Tibial artery (tissue), 4 donors: Measurements from ENCODE around the gene PLEKHN1.

Experiments
- DNase-seq, 2 donors: peaks; one replicate each; pipeline ENCODE4 v3.0.0-alpha.2; 2019
- H3K27ac ChIP-seq, 2 donors: fragments of 200-600 bp; sonication (generic) in 1 of 2; 1 replicate in 1 of 2; 2 replicates in 1 of 2; pipeline ENCODE4 v1.5.1; 2018 to 2019; ENCODE audit warnings: mild to moderate bottlenecking in 1 of 2
- H3K27me3 ChIP-seq, 2 donors: fragments of 200-600 bp; sonication (generic) in 1 of 2; one replicate each; pipeline versions ENCODE4 v1.5.1 to v1.6.0; 2016 to 2019
- H3K36me3 ChIP-seq, 3 donors: fragments of 200-600 bp; sonication (generic) in 2 of 3; one replicate each; pipeline ENCODE4 v1.5.1; 2016 to 2019; ENCODE audit warnings: mild to moderate bottlenecking in 2 of 3
- H3K4me1 ChIP-seq, 4 donors: fragments of 200-600 bp; sonication (generic) in 2 of 4; 1 replicate in 3 of 4; 2 replicates in 1 of 4; pipeline ENCODE4 v1.5.1; 2016 to 2019
- H3K4me3 ChIP-seq, 2 donors: fragments of 200-600 bp; sonication (generic) in 1 of 2; 1 replicate in 1 of 2; 2 replicates in 1 of 2; pipeline ENCODE4 v1.5.1; 2018 to 2019; ENCODE audit warnings: mild to moderate bottlenecking in 2 of 2
- H3K9me3 ChIP-seq, 3 donors: fragments of 200-600 bp; sonication (generic) in 1 of 3; one replicate each; pipeline ENCODE4 v1.5.1; 2016 to 2019
- intact Hi-C: fragments of 100-400 bp; cut with DNase I; formaldehyde crosslinking; loops from one replicate; pipeline ENCODE4 v1.15.0; 2023; ENCODE audit warnings: low total_unique reads
- TF ChIP-seq, protein P1 (sequence below), 2 experiments: fragments of 200-600 bp in 1 of 2; fragments of 450-650 bp in 1 of 2; IDR thresholded peaks; one replicate each; pipeline ENCODE4 v1.5.1; 2017 to 2019; ENCODE audit warnings: antibody characterized with exemption in 2 of 2, mild to moderate bottlenecking in 1 of 2, moderate library complexity in 1 of 2

Gene PLEKHN1

DNA sequence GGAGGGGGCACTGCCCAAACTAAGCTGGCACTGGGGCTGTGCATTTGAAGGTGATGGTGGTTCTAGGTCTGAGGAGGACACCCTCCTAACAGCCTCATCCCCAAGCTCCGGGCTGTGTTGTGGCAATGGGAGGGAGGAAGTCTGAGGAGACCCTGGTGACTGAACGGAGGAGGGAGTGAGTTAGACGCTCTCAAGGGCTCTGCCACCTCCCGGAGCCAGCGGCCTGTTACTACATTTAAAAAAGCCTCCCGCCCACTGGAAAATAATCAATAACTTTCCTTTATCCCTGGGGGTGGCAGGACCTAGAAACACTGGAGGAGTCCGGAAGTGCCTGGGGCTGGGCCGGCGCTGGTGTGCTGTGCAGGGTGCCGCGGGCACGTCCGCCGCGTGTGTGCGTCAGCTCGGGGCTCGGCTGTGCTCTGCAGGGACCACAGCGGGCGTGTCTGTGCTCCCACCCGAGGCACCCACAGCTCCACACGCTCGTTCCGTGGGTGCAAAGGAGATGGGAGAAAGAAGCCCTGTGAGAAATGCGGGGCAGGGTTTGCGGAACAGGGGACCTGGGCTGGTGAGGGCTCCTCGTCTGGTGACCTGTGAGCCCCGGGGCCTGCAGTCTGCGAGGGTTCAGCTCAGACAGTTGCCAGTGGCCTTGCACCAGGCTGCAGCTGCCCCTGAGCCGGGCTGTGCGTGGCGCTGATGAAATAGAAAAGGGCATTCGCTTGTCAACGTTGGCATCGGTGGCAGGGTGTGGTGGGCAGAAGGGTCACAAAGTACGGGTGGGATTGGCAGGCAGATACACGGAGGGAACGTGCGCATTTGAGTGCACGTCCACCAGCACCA lies 37.2 kb upstream of the PLEKHN1 start:
- TF ChIP-seq, protein P1, sequence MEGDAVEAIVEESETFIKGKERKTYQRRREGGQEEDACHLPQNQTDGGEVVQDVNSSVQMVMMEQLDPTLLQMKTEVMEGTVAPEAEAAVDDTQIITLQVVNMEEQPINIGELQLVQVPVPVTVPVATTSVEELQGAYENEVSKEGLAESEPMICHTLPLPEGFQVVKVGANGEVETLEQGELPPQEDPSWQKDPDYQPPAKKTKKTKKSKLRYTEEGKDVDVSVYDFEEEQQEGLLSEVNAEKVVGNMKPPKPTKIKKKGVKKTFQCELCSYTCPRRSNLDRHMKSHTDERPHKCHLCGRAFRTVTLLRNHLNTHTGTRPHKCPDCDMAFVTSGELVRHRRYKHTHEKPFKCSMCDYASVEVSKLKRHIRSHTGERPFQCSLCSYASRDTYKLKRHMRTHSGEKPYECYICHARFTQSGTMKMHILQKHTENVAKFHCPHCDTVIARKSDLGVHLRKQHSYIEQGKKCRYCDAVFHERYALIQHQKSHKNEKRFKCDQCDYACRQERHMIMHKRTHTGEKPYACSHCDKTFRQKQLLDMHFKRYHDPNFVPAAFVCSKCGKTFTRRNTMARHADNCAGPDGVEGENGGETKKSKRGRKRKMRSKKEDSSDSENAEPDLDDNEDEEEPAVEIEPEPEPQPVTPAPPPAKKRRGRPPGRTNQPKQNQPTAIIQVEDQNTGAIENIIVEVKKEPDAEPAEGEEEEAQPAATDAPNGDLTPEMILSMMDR (IDR thresholded peaks at IDR 0.05) = no peak
- no peak for DNase-seq
- Histone ChIP-seq H3K4me3 (no peak overlapping the region), H3K36me3 (no peaks in the 10 kb centered on the region), H3K27me3 (peaks cover 0 to 48% of the 10 kb centered on the region in 2 donors), H3K27ac (no peak overlapping the region), H3K9me3 (no peaks in the 10 kb centered on the region), H3K4me1 (peaks cover 0 to 22% (median 17%) of the 10 kb centered on the region in 4 donors)
- intact Hi-C loops = no loop called here

DNA sequence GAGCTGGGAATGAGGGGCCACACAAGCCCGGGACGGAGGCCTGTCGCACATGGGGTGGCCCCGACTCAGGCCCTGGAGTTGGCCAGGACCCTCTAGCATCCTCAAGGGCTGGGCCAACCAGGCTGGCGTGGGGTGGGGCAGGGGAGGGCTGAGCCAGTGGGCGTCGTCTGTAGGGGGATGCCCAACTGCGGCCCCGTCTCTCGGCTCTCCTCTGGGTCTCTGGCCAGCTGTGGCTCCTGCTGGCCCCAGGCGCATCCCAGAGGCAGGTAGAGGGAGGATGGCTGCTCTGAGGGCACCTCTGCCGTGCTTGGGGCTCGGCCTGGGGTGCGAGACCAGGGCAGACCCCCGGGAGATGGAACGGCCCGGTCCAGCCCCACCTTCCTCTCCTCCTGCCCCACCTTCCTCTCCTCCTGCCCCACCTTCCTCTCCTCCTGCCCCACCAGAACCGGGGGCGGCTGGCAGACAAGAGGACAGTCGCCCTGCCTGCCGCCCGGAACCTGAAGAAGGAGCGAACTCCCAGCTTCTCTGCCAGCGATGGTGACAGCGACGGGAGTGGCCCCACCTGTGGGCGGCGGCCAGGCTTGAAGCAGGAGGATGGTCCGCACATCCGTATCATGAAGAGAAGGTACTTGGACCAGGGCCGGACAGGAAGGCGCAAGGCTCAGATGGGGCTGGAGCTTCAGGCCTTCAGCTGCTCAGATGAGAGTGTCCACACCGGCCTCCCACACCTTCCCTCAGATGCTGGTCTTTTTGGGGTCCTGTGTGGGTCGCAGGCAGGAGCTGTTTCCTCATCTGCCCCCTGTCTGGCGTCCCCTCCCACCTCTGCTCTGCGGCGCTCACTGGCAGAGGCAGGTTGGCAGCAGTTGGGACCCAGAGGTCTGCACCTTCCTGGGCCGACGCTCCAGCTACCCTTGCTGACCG lies 36.3 kb upstream of the PLEKHN1 start:
- intact Hi-C loops = no loop called here
- Histone ChIP-seq H3K4me1 (peaks cover 0 to 13% (median 10%) of the 10 kb centered on the region in 4 donors), H3K9me3 (no peaks in the 10 kb centered on the region), H3K36me3 (no peaks in the 10 kb centered on the region), H3K27ac (no peak overlapping the region), H3K4me3 (no peak overlapping the region), H3K27me3 (peaks cover 0 to 46% of the 10 kb centered on the region in 2 donors)
- TF ChIP-seq, protein P1 (IDR thresholded peaks at IDR 0.05) = no peak
- no peak for DNase-seq

GRCh38 chr1:930633-931138 lies 35.6 kb upstream of the PLEKHN1 start:
- Histone ChIP-seq H3K27me3 (peaks cover 0 to 47% of the 10 kb centered on the region in 2 donors), H3K36me3 (no peaks in the 10 kb centered on the region), H3K27ac (no peak overlapping the region), H3K4me3 (no peak overlapping the region), H3K4me1 (peaks cover 0 to 11% (median 4%) of the 10 kb centered on the region in 4 donors), H3K9me3 (no peaks in the 10 kb centered on the region)
- DNase-seq = no peak
- TF ChIP-seq, protein P1 (IDR thresholded peaks at IDR 0.05) = no peak
- intact Hi-C loops = no loop called here

DNA sequence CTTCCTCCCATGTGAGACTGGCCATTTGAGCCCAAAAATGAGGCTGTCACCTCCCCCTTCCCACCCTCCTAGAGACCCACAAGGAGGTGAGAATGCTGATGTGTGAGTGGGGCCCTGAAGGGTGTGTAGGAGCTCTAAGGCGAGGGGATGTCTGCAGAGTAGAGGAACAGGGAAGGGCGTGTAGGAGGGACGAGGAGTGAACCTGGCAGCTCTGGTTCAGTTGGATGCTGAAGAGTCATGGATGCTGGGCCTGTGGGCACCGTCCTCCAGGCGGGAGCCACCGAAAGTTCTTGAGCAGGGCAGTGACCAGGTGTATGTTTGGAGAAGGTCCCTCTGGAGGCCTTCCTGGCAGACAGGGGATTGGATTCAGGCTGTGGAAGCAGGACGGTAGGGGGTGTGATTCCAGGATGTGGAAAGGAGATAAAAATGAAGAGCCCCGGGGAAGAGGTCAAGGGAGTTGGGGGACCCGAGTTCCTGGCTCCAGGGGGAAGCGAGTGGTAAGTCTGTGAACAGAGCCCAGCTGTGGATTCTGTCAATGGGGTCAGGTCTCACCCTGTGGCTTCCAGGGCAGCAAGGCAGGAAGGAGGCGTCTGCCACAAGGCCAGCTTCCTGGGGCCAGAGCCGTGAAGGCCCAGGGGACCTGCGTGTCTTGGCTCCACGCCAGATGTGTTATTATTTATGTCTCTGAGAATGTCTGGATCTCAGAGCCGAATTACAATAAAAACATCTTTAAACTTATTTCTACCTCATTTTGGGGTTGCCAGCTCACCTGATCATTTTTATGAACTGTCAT lies 34.7 kb upstream of the PLEKHN1 start:
- DNase-seq = no peak
- Histone ChIP-seq H3K27me3 (peaks cover 0 to 47% of the 10 kb centered on the region in 2 donors), H3K4me3 (no peak overlapping the region), H3K4me1 (peaks cover 0 to 9% (median 0%) of the 10 kb centered on the region in 4 donors), H3K9me3 (no peaks in the 10 kb centered on the region), H3K36me3 (no peaks in the 10 kb centered on the region), H3K27ac (no peak overlapping the region)
- TF ChIP-seq, protein P1 (IDR thresholded peaks at IDR 0.05) = no peak
- intact Hi-C loops = no loop called here

- Histone ChIP-seq H3K27me3 (peaks cover 0 to 47% of the 10 kb centered on the region in 2 donors), H3K4me3 (no peak overlapping the region), H3K27ac (no peak overlapping the region), H3K9me3 (no peaks in the 10 kb centered on the region), H3K36me3 (no peaks in the 10 kb centered on the region), H3K4me1 (peaks cover 0 to 9% (median 0%) of the 10 kb centered on the region in 4 donors)
- TF ChIP-seq, protein P1 (IDR thresholded peaks at IDR 0.05) = no peak
- DNase-seq = no peak
- intact Hi-C loops = no loop called here
These were observed 34.1 kb upstream of the PLEKHN1 start for GRCh38 chr1:932173-932510.
